ENCODE data around the gene KCTD16. TPM values are rescaled to one million over a fixed set of nuclear protein-coding genes. Genes with fewer than 3 reads are reported as not detected.

The KCTD16 gene
- total and polyA plus RNA-seq, 7 experiments from 2014 or later = 0.07 to 0.22 (median 0.13) TPM; not detected in 4

DNA sequence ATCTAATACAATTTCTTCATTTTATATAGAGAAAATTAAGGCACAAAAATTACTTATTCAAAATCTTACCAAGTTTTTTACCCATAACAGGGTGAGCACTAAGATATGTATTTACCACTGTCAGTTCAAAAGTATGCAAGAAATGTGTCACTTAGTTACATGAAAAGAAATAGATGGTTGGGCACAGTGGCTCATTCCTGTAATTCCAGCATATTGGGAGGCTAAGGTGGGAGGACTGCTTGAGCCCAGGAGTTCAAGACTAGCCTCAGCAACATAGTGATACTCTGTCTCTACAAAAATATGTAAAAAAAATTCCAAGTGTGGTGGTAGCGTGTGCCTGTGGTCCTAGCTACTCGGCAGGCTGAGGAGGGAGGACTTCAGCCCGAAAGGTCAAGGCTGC is 19.6 kb upstream of the KCTD16 start:
- H3K4me3 Mint-ChIP-seq = no peak overlapping the region
- Histone ChIP-seq H3K36me3 (ENCODE audit: control insufficient read depth in 2 of 3, insufficient read depth in 3 of 3, low read length in 3 of 3) (no peaks in the 10 kb centered on the region), H3K27me3 (ENCODE audit: control insufficient read depth in 2 of 2, insufficient read depth in 2 of 2, low read length in 2 of 2) (no peaks in the 10 kb centered on the region), H3K4me1 (ENCODE audit: control insufficient read depth in 2 of 2, insufficient read depth in 2 of 2, low read length in 2 of 2) (no peaks in the 10 kb centered on the region), H3K27ac (ENCODE audit: low read depth, low read length) (no peak overlapping the region), H3K4me3 (ENCODE audit: low read length) (no peak overlapping the region), H3K9me3 (ENCODE audit: control insufficient read depth in 2 of 3, low read length in 3 of 3) (no peaks in the 10 kb centered on the region)
- ChIA-PET POLR2A (no interaction called here), CTCF (interaction anchor here (0.7 kb wide), 1 partner anchor 1263 kb away, joined by 5 read pairs; no protein-coding TSS in a partner anchor)
- no peak for DNase-seq
- H3K9me3 Mint-ChIP-seq = no peaks in the 10 kb centered on the region
- no peak overlapping the region for H3K27ac Mint-ChIP-seq
- H3K36me3 Mint-ChIP-seq = peaks cover 0 to 4% (median 0%) of the 10 kb centered on the region in 5 donors
- intact Hi-C loops (cut with micrococcal nuclease) = no loop called here
- no peak for ATAC-seq
- peaks cover 0 to 2% (median 0%) of the 10 kb centered on the region in 5 donors for H3K27me3 Mint-ChIP-seq
- no peaks in the 10 kb centered on the region for H3K4me1 Mint-ChIP-seq

GRCh38 chr5:144156767-144157171 is 13.9 kb upstream of the KCTD16 start:
- ChIA-PET POLR2A (no interaction called here), CTCF (no interaction called here)
- no peak overlapping the region for H3K4me3 ChIP-seq (ENCODE audit: low read length)
- no peaks in the 10 kb centered on the region for H3K9me3 Mint-ChIP-seq
- H3K36me3 ChIP-seq (ENCODE audit: control insufficient read depth in 2 of 3, insufficient read depth in 3 of 3, low read length in 3 of 3) = peaks cover under 1 to 23% (median 8%) of the 10 kb centered on the region in 3 experiments
- no peak overlapping the region for H3K27ac ChIP-seq (ENCODE audit: low read depth, low read length)
- no peaks in the 10 kb centered on the region for H3K4me1 ChIP-seq (ENCODE audit: control insufficient read depth in 2 of 2, insufficient read depth in 2 of 2, low read length in 2 of 2)
- no peak for ATAC-seq
- peak overlapping the region in 6 of 9 donors; percentile 13 to 74 (median 50) for H3K27ac Mint-ChIP-seq
- H3K27me3 ChIP-seq (ENCODE audit: control insufficient read depth in 2 of 2, insufficient read depth in 2 of 2, low read length in 2 of 2) = no peaks in the 10 kb centered on the region
- peaks cover 0 to 5% (median 0%) of the 10 kb centered on the region in 7 donors for H3K4me1 Mint-ChIP-seq
- H3K36me3 Mint-ChIP-seq = peaks cover 0 to 20% (median 7%) of the 10 kb centered on the region in 5 donors
- no peak overlapping the region for H3K4me3 Mint-ChIP-seq
- H3K27me3 Mint-ChIP-seq = no peaks in the 10 kb centered on the region
- intact Hi-C loops (cut with micrococcal nuclease) = loop anchor here in 1 of 2 donors (1.0 kb wide), 1 partner anchor 36 kb away; no protein-coding TSS in a partner anchor
- DNase-seq = no peak
- no peaks in the 10 kb centered on the region for H3K9me3 ChIP-seq (ENCODE audit: control insufficient read depth in 2 of 3, low read length in 3 of 3)

DNA sequence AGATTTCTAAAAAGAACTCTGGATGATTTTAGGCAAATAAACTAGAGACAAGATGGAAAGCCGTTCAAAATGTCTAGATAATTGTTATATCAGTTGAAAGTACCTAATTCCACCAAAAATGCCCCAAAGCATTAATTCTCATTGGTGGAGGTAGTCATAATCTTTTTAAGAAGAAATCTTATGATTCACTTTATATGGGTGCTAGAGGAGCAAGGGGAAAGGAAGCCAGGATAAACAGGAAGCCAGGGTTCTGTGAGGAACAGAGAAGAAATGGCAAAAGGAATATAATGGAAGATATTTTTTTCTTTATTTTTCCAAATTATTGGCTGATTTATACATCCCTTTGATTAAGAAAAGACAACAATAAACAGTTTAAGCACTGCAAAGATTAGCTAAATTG is 8.0 kb upstream of the KCTD16 start:
- Histone ChIP-seq H3K9me3 (ENCODE audit: control insufficient read depth in 2 of 3, low read length in 3 of 3) (no peaks in the 10 kb centered on the region), H3K4me3 (ENCODE audit: low read length) (no peak overlapping the region), H3K4me1 (ENCODE audit: control insufficient read depth in 2 of 2, insufficient read depth in 2 of 2, low read length in 2 of 2) (no peaks in the 10 kb centered on the region), H3K36me3 (ENCODE audit: control insufficient read depth in 2 of 3, insufficient read depth in 3 of 3, low read length in 3 of 3) (peaks cover 8 to 53% (median 43%) of the 10 kb centered on the region in 3 experiments), H3K27me3 (ENCODE audit: control insufficient read depth in 2 of 2, insufficient read depth in 2 of 2, low read length in 2 of 2) (no peaks in the 10 kb centered on the region), H3K27ac (ENCODE audit: low read depth, low read length) (no peak overlapping the region)
- H3K27ac Mint-ChIP-seq = peak overlapping the region in 2 of 9 donors; percentile 1 to 63
- DNase-seq = no peak
- no peaks in the 10 kb centered on the region for H3K27me3 Mint-ChIP-seq
- ATAC-seq = no peak
- H3K4me3 Mint-ChIP-seq = no peak overlapping the region
- H3K36me3 Mint-ChIP-seq = peaks cover 13 to 41% (median 16%) of the 10 kb centered on the region in 5 donors
- H3K4me1 Mint-ChIP-seq = peaks cover 6 to 24% (median 16%) of the 10 kb centered on the region in 7 donors
- CTCF ChIA-PET = no interaction called here
- intact Hi-C loops (cut with micrococcal nuclease) = no loop called here
- POLR2A ChIA-PET = no interaction called here
- H3K9me3 Mint-ChIP-seq = no peaks in the 10 kb centered on the region

DNA sequence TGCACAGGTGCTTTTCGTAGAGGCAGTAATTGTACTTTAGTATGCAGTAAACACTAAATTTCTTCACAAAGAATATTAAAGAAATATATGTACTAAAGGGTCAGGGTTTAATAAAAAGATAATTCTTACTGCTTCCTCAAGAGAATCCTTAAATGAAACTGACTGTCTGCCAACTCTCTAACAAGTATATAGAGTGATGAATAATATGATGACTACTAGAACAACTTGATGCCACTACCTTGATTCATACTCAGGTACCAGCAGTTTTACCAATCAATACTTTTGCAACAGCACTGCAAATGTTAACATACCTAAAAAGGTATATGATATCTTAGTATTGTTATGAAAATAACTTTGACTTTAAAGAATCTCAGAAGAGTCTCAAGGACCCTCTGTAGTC is 4.0 kb upstream of the KCTD16 start:
- no peaks in the 10 kb centered on the region for H3K9me3 ChIP-seq (ENCODE audit: control insufficient read depth in 2 of 3, low read length in 3 of 3)
- no peak overlapping the region for H3K4me3 Mint-ChIP-seq
- no peaks in the 10 kb centered on the region for H3K9me3 Mint-ChIP-seq
- H3K36me3 ChIP-seq (ENCODE audit: control insufficient read depth in 2 of 3, insufficient read depth in 3 of 3, low read length in 3 of 3) = peaks cover 8 to 36% (median 35%) of the 10 kb centered on the region in 3 experiments
- H3K27me3 ChIP-seq (ENCODE audit: control insufficient read depth in 2 of 2, insufficient read depth in 2 of 2, low read length in 2 of 2) = no peaks in the 10 kb centered on the region
- H3K4me1 ChIP-seq (ENCODE audit: control insufficient read depth in 2 of 2, insufficient read depth in 2 of 2, low read length in 2 of 2) = peaks cover 15 to 19% of the 10 kb centered on the region in 2 donors
- peaks cover 11 to 35% (median 13%) of the 10 kb centered on the region in 5 donors for H3K36me3 Mint-ChIP-seq
- peak overlapping the region in 1 of 9 donors; percentile 52 for H3K27ac Mint-ChIP-seq
- DNase-seq (no peak), ATAC-seq (no peak)
- peaks cover 0 to 3% (median 0%) of the 10 kb centered on the region in 5 donors for H3K27me3 Mint-ChIP-seq
- intact Hi-C loops (cut with micrococcal nuclease) = no loop called here
- peaks cover 19 to 62% (median 54%) of the 10 kb centered on the region in 7 donors for H3K4me1 Mint-ChIP-seq
- H3K4me3 ChIP-seq (ENCODE audit: low read length) = no peak overlapping the region
- CTCF ChIA-PET = interaction anchor here (0.6 kb wide), 1 partner anchor 8 kb away, joined by 3 read pairs; no protein-coding TSS in a partner anchor
- no peak overlapping the region for H3K27ac ChIP-seq (ENCODE audit: low read depth, low read length)
- POLR2A ChIA-PET = no interaction called here

GRCh38 chr5:144167998-144168397 is 2.7 kb upstream of the KCTD16 start:
- peaks cover 15 to 19% of the 10 kb centered on the region in 2 donors for H3K4me1 ChIP-seq (ENCODE audit: control insufficient read depth in 2 of 2, insufficient read depth in 2 of 2, low read length in 2 of 2)
- no peak overlapping the region for H3K27ac ChIP-seq (ENCODE audit: low read depth, low read length)
- H3K4me3 Mint-ChIP-seq = peak overlapping the region in 7 of 10 donors; percentile 2 to 97 (median 69)
- DNase-seq (no peak), ATAC-seq (no peak)
- H3K27me3 ChIP-seq (ENCODE audit: control insufficient read depth in 2 of 2, insufficient read depth in 2 of 2, low read length in 2 of 2) = no peaks in the 10 kb centered on the region
- intact Hi-C loops (cut with micrococcal nuclease) = no loop called here
- H3K27ac Mint-ChIP-seq = peak overlapping the region in 3 of 9 donors; percentile 17 to 56 (median 28)
- POLR2A ChIA-PET = interaction anchor here (8.2 kb wide), 1 partner anchor 21 kb away, joined by 135 read pairs; no protein-coding TSS in a partner anchor
- H3K27me3 Mint-ChIP-seq = peaks cover 0 to 10% (median 0%) of the 10 kb centered on the region in 5 donors
- peaks cover 0 to 26% (median 8%) of the 10 kb centered on the region in 5 donors for H3K36me3 Mint-ChIP-seq
- H3K4me3 ChIP-seq (ENCODE audit: low read length) = no peak overlapping the region
- H3K9me3 Mint-ChIP-seq = no peaks in the 10 kb centered on the region
- CTCF ChIA-PET = no interaction called here
- peaks cover 5 to 26% (median 23%) of the 10 kb centered on the region in 3 experiments for H3K36me3 ChIP-seq (ENCODE audit: control insufficient read depth in 2 of 3, insufficient read depth in 3 of 3, low read length in 3 of 3)
- peaks cover 19 to 56% (median 52%) of the 10 kb centered on the region in 7 donors for H3K4me1 Mint-ChIP-seq
- no peaks in the 10 kb centered on the region for H3K9me3 ChIP-seq (ENCODE audit: control insufficient read depth in 2 of 3, low read length in 3 of 3)

GRCh38 chr5:144169904-144170275 is 783 bp upstream of the KCTD16 start:
- Mint-ChIP-seq H3K9me3 (no peaks in the 10 kb centered on the region), H3K27me3 (peaks cover 0 to 26% (median 0%) of the 10 kb centered on the region in 5 donors), H3K36me3 (peaks cover 0 to 20% (median 8%) of the 10 kb centered on the region in 5 donors), H3K4me3 (peak overlapping the region; percentile 90 to 99 (median 94)), H3K27ac (peak overlapping the region; percentile 85 to 96 (median 95)), H3K4me1 (peaks cover 19 to 56% (median 52%) of the 10 kb centered on the region in 7 donors)
- peak overlapping the region; percentile 91 for H3K27ac ChIP-seq (ENCODE audit: low read depth, low read length)
- ATAC-seq = peak; percentile 0
- POLR2A ChIA-PET = interaction anchor here (0.8 to 8.2 kb wide), 9 partner anchors 8 to 1400 kb away, joined by 3 to 135 read pairs (median 4); partner anchors contain the start of genes ARHGAP26 and NR3C1
- H3K4me1 ChIP-seq (ENCODE audit: control insufficient read depth in 2 of 2, insufficient read depth in 2 of 2, low read length in 2 of 2) = peaks cover 15 to 19% of the 10 kb centered on the region in 2 donors
- H3K4me3 ChIP-seq (ENCODE audit: low read length) = peak overlapping the region; percentile 79
- CTCF ChIA-PET = interaction anchor here (1.2 to 4.3 kb wide), 4 partner anchors 14 to 27 kb away, joined by 3 to 25 read pairs (median 10); no protein-coding TSS in a partner anchor
- intact Hi-C loops (cut with micrococcal nuclease) = loop anchor here (1.0 to 5.0 kb wide), 10 partner anchors 13 to 1813 kb away; partner anchors contain the start of gene ARHGAP26 (in 1 of the 2)
- peaks cover under 1 to 13% (median 11%) of the 10 kb centered on the region in 3 experiments for H3K36me3 ChIP-seq (ENCODE audit: control insufficient read depth in 2 of 3, insufficient read depth in 3 of 3, low read length in 3 of 3)
- peak in 1 of 9 donors; percentile 26 for DNase-seq
- H3K27me3 ChIP-seq (ENCODE audit: control insufficient read depth in 2 of 2, insufficient read depth in 2 of 2, low read length in 2 of 2) = no peaks in the 10 kb centered on the region
- H3K9me3 ChIP-seq (ENCODE audit: control insufficient read depth in 2 of 3, low read length in 3 of 3) = no peaks in the 10 kb centered on the region

Measured in naive thymus-derived CD4-positive, alpha-beta T cell (primary cell).